Measurements from ENCODE around the gene HNRNPK.
A peak's percentile ranks its signal among the peaks of the same experiment; 100 is the strongest.

The HNRNPK gene

GRCh38 chr9:83979812-83980394 lies at the start of gene HNRNPK:
Gene HNRNPK, minus strand, starts transcription at chr9:83980215. Its CDS starts 1,963 bp downstream, at chr9:83978252.
- peak; percentile 95 for DNase-seq

GRCh38 chr9:84027201-84027600 lies 47.2 kb upstream of the HNRNPK start:
- no peak for DNase-seq

- DNase-seq, result no peak
Observed at GRCh38 chr9:84024041-84024575, 44.1 kb upstream of the HNRNPK start.

- DNase-seq, result no peak
Observed at GRCh38 chr9:84007662-84008061, 27.6 kb upstream of the HNRNPK start.

- no peak for DNase-seq
Observed at GRCh38 chr9:84003246-84003645, 23.2 kb upstream of the HNRNPK start.

- no peak for DNase-seq
Observed at GRCh38 chr9:84002344-84002743, 22.3 kb upstream of the HNRNPK start.

- DNase-seq, result no peak
Observed at GRCh38 chr9:84001621-84002020, 21.6 kb upstream of the HNRNPK start.

- DNase-seq, result no peak
Observed at GRCh38 chr9:84000186-84000585, 20.2 kb upstream of the HNRNPK start.

- no peak for DNase-seq
Observed at GRCh38 chr9:83999141-83999918, 19.3 kb upstream of the HNRNPK start.

- no peak for DNase-seq
Observed at GRCh38 chr9:83996126-83996525, 16.1 kb upstream of the HNRNPK start.

- no peak for DNase-seq
Observed at GRCh38 chr9:83992901-83993300, 12.9 kb upstream of the HNRNPK start.

- no peak for DNase-seq
Observed at GRCh38 chr9:83992407-83992806, 12.4 kb upstream of the HNRNPK start.

- DNase-seq, result no peak
Observed at GRCh38 chr9:83991355-83991754, 11.3 kb upstream of the HNRNPK start.

GRCh38 chr9:83988411-83988810 lies 8.4 kb upstream of the HNRNPK start:
- no peak for DNase-seq

- DNase-seq, result no peak
Observed at GRCh38 chr9:83987402-83987791, 7.4 kb upstream of the HNRNPK start.

GRCh38 chr9:83986765-83987401 lies 6.9 kb upstream of the HNRNPK start:
- no peak for DNase-seq

GRCh38 chr9:83986195-83986594 lies 6.2 kb upstream of the HNRNPK start:
- no peak for DNase-seq

- DNase-seq, result peak; percentile 35
Observed at GRCh38 chr9:83981126-83981871, 1.3 kb upstream of the HNRNPK start.

- peak; percentile 97 for DNase-seq
Observed at GRCh38 chr9:83980395-83981125, 545 bp upstream of the HNRNPK start, which contains the start of gene RMI1. Gene RMI1, plus strand, starts transcription at chr9:83980805. Its CDS starts 20,182 bp downstream, at chr9:84000987.

- peak; percentile 81 for DNase-seq
Observed at GRCh38 chr9:83978992-83979811, 813 bp downstream of the HNRNPK start.

GRCh38 chr9:83977196-83977595 lies 2.8 kb downstream of the HNRNPK start:
- DNase-seq, result no peak
